ENCODE measurements around the gene CRYM. TPM values are rescaled to one million over a fixed set of nuclear protein-coding genes. Genes with fewer than 3 reads are reported as not detected.

CRYM gene
- total RNA-seq, 1 experiment from 2014 or later, result 0.86 TPM

Other genes with a start within 250 kb of the CRYM start
- under 0.01 TPM in 1 of 2 replicates, not detected in the other for gene DNAH3, start 127.4 kb downstream of the CRYM start, total RNA-seq (2014; rRNA removed)
- gene LDAF1, start 119.6 kb downstream of the CRYM start, total RNA-seq (2014; rRNA removed), result 7.1 and 8.3 TPM in 2 replicates
- not detected in 2 replicates for gene ZP2, start 66.7 kb downstream of the CRYM start, total RNA-seq (2014; rRNA removed)
- gene ANKS4B, start 44.6 kb downstream of the CRYM start, total RNA-seq (2014; rRNA removed), result not detected in 2 replicates